HepG2 (cell line): ENCODE results near the gene DEFB123.

Experiments used
- BHLHE40 ChIP-seq: IDR thresholded peaks from 2 replicates; pipeline ENCODE4 v1.6.1; 2011; ENCODE audit warnings: low read length, improper control_type of control experiment
- E2F2 ChIP-seq: sonication (generic); formaldehyde crosslinking; IDR thresholded peaks from 2 replicates; pipeline ENCODE4 v1.4.0; 2020; ENCODE audit warnings: missing genetic modification reagents, borderline replicate concordance
- GABPA ChIP-seq, 2 experiments: IDR thresholded peaks; 2 replicates each; pipeline ENCODE4 v1.6.1; 2011 to 2016; ENCODE audit warnings: low read depth in 2 of 2, low read length in 1 of 2, missing biosample characterization in 1 of 2, missing genetic modification characterization in 1 of 2
- JUN ChIP-seq: sonication (generic); formaldehyde crosslinking; IDR thresholded peaks from 2 replicates; pipeline ENCODE4 v1.4.0; 2020; ENCODE audit warnings: mild to moderate bottlenecking, missing genetic modification reagents
- NR3C1 ChIP-seq: sonication (generic); formaldehyde crosslinking; IDR thresholded peaks from 2 replicates; pipeline ENCODE4 v1.4.0; 2020; ENCODE audit warnings: missing genetic modification reagents
- PBX2 ChIP-seq: IDR thresholded peaks from 2 replicates; pipeline ENCODE4 v1.6.1; 2016; ENCODE audit warnings: control low read depth
- PHF8 ChIP-seq: sonication (generic); formaldehyde crosslinking; IDR thresholded peaks from 2 replicates; pipeline ENCODE4 v1.5.0; 2020; ENCODE audit warnings: missing genetic modification reagents
- RFXANK ChIP-seq: IDR thresholded peaks from 2 replicates; pipeline ENCODE4 v1.6.1; 2016
- ZKSCAN1 ChIP-seq: fragments of 150-350 bp; IDR thresholded peaks from 2 replicates; pipeline ENCODE4 v1.6.1; 2014; ENCODE audit warnings: low read length
- ZNF513 ChIP-seq: sonication (generic); formaldehyde crosslinking; conservative IDR thresholded peaks from 2 replicates; pipeline ENCODE4 v1.5.0; 2020; ENCODE audit warnings: missing genetic modification reagents
- ZNF704 ChIP-seq: sonication (generic); formaldehyde crosslinking; IDR thresholded peaks from 2 replicates; pipeline ENCODE4 v1.8.1; 2023; ENCODE audit warnings: mild to moderate bottlenecking, inconsistent platforms, moderate library complexity, missing genetic modification reagents, borderline replicate concordance
- ZNF800 ChIP-seq: sonication (generic); formaldehyde crosslinking; IDR thresholded peaks from 2 replicates; pipeline ENCODE4 v1.4.0; 2020; ENCODE audit warnings: missing genetic modification reagents

- TF ChIP-seq GABPA (IDR thresholded peaks at IDR 0.05; ENCODE audit: low read depth, low read length), result no peak
- TF ChIP-seq GABPA (CRISPR knock-in tag; IDR thresholded peaks at IDR 0.05; ENCODE audit: low read depth), result no peak
- no peak for TF ChIP-seq ZNF800
- TF ChIP-seq ZKSCAN1, result no peak
- TF ChIP-seq PBX2 (CRISPR knock-in tag), result no peak
- TF ChIP-seq E2F2 (CRISPR knock-in tag), result no peak
- TF ChIP-seq BHLHE40, result no peak
- no peak for TF ChIP-seq ZNF513 (CRISPR knock-in tag)
- no peak for TF ChIP-seq PHF8 (CRISPR knock-in tag)
- TF ChIP-seq ZNF704 (CRISPR knock-in tag), result no peak
- no peak for TF ChIP-seq JUN (CRISPR knock-in tag)
- TF ChIP-seq RFXANK (CRISPR knock-in tag), result no peak
- TF ChIP-seq NR3C1 (CRISPR knock-in tag), result no peak
These were observed 34.3 kb upstream of the DEFB123 start, which contains the start of gene DEFB121 for GRCh38 chr20:31406115-31406514.
